HG03521 (cell line): ENCODE results near the gene ZNF814.
A peak's percentile ranks its signal among the peaks of the same experiment; 100 is the strongest.
"Not testable (repeated sequence)": the region's sequence is repeated elsewhere in the genome, so short reads cannot be mapped to it uniquely, and the experiment has no call there.

ENCODE experiments used
- ATAC-seq: cut with Tn5 transposase; IDR thresholded peaks from one replicate; pipeline ENCODE4 v1.9.1; 2021; ENCODE audit warnings: mild to moderate bottlenecking, moderate library complexity; ENCODE audit not compliant: unreplicated experiment

The ZNF814 gene

DNA sequence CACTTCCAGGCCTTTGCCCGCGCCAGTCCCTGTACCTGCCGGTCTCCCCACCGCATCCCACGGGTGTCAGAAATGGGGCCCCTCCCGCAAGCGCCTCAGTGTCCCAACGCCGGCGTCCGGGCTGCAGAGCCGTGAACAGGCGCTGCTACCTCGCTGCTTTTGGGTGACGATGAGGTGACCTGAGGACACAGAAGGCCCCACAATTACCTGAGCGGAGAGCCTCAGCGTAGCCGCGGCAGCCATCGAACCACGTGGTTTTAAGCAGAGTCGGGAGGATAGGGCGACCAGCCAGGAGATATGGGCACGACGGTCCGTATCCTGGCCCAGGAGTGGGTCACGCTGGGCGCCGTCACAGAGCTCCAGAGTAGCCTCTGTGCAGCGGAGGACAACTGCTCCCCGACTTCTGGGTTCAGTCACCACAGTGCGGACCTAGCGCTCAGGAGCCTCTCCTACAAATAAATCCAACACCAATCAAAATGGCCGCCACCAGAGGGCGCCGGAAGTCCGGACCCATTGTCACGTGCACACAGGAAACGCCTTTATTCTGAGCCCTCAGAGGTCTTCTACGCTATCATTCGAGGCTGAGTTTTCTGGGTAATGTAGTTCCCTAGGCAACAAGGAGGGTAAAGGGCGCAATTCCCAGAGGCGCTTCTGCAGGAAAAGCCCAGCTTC is at the start of gene ZNF814:
Gene ZNF814, minus strand, starts transcription at position 478 of the 672 bp plus-strand sequence. Its CDS starts 235 bp downstream, at position 243.
- ATAC-seq: peak; percentile 59

DNA sequence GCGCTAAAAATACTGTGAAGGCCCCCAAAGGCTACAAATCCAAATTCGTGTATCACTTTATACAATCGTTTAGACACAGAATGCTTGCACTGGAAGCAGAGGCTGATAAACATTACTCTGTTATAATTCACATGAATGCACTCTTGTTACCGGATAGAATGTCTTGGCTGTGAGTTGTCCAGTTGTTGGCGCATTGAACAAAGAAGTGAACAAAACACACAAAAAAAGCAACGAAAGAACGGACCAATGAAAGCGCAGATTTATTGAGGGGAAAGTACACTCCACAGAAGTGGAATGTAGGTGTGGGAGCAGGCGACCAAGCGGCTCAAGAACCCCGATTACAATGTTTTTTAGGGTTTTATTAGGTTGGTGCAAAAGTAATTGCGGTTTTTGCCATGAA is 46.9 kb upstream of the ZNF814 start:
- ATAC-seq: no peak

DNA sequence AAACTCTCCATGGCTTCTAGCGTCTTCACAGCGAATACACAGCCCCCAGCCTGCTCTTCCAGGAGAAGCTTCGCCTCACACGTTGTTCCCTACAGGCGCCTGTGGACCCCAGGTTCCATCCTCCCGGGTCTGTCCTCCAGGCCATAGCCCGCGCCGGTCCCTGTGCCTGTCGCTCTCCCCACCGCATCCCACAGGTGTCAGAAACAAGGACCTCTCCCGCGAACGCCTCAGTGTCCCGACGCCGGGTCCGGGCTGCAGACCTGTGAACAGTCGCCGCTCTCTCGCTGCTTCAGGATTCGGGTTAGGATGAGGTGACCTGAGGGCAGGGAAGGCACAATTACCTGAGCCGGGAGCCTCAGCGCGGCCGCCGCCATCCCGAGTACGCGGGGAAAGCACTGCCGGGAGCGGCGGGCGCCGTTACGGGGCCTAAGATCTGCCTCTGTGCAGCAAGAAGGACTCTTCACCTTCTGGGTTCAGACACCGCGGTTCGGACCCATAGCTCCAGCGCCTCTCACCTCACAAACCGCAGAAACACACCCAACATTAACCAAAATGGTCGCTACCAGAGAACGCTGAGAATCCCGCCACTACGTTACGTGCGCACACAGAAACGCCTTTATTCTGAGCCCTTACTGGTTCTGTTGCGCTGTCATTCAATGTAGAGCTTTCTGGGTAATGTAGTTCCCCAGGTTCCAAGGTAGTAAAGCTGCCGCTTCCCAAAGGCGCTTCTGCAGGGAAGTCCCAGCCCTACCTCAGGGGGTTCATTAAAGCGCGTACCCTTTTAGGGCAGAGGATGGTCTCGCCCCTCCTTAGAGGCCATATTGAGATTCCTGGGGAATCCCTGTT is 46.2 kb upstream of the ZNF814 start, which contains the start of gene ZNF418:
Gene ZNF418, minus strand, starts transcription at position 583 of the 846 bp plus-strand sequence. CDS start 1,580 bp downstream, outside the sequence.
- no peak for ATAC-seq

GRCh38 chr19:57927587-57927986 is 38.8 kb upstream of the ZNF814 start:
- no peak for ATAC-seq

- ATAC-seq: peak; percentile 95
Observed at GRCh38 chr19:57916168-57916995, 27.5 kb upstream of the ZNF814 start, which contains the start of gene ZNF417. TSS of gene ZNF417 (minus strand) at chr19:57916592. CDS start at chr19:57916411, 181 bp downstream.

- ATAC-seq: no peak
Observed at GRCh38 chr19:57914531-57914930, 25.7 kb upstream of the ZNF814 start.

GRCh38 chr19:57907394-57907793 is 18.6 kb upstream of the ZNF814 start:
- no peak for ATAC-seq

GRCh38 chr19:57905258-57905657 is 16.4 kb upstream of the ZNF814 start:
- ATAC-seq: no peak

GRCh38 chr19:57903618-57904184 is 14.9 kb upstream of the ZNF814 start:
- ATAC-seq: no peak

DNA sequence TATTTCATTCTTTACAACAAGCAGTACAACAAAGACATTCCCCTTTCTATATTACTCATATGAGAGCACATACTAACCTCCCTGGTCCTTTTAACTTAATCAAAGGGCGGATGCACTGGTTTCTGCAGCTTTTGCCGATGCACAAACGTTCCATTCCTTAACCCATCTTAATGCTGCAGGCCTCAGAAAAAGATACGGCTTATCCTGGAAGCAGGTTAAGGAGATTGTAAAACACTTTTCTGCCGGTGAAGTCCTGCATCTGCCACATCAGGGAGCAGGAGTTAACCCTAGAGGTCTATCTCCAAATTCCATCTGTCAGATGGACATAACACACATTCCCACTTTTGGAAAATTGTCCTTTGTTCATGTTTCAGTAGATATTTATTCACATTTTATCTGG is 11.5 kb upstream of the ZNF814 start:
- ATAC-seq: no peak

GRCh38 chr19:57890706-57891105 is 1.9 kb upstream of the ZNF814 start:
- not testable (repeated sequence) for ATAC-seq

DNA sequence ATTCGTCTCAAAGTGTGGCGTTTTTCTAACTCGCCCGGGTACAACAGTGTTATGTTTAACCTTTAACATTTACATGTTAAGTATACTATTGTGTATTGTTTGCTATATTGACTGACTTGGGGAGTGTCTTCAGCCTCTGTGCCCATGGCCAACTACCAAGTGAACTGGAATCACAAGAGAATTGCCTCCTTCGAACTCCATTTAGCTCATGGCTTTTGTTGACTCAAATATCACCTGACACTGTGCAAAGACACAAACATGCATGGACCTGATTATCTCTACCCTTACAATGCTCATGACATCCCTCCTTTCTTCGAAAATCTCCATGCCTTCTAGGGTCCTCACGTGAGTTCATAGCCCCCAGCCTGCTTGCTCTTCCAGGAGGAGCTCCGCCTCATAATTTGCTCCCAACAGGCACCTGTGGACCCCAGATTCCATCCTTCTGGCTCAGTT is 704 bp downstream of the ZNF814 start:
- no peak for ATAC-seq

DNA sequence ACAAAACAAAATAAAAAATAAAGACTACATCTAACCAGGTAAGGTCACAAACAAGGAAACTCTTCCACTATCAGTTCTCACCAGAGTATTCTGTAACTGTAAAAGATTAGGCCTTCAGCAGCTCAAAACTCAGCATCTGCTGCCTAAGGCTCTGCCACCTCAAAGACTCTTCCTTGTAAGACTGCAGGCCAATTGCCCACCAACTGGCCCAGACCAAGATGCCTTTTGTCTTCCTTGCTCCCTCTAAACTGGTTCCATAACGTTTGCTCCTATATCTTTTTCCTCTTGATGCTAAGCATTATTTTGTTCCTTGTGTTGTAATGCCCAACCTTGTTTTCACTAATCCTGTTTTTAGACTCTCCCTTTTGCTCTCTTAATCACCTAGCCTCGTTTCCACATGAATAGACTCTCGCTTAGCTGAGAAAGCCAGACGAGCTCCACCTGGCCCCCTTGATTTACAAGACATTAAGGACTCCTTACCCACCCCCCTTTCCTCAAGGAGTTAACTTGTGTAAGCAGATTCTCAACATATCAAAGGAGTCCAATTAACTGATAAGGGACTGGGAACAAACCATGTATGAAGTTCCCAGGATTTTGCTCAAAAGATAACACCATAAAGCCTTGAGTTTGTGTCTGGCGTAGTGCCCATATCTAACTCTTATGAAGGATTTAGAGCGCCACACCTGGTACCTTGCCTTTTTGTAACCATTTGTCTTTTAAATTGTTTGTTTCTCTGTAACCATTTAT is 1.5 kb downstream of the ZNF814 start:
- no peak for ATAC-seq

DNA sequence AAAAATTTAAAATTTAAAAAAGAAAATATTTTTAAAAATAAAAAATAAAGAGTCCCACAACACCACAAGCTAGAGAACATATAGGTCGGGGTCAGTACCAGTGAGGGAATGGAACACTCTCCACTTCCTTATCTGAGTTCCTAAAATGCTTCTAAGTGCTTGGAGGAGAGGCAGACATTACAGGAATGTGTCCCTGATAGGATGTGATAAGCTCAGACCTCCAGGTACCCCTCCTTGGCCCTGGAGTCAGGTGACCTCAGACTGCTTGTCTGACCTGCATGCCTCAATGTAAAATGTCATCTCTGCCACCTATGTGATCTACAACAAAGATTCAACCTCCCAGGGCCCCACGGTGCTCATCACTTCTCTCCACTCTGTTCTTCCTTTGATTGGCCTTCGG is 2.8 kb downstream of the ZNF814 start:
- no peak for ATAC-seq

DNA sequence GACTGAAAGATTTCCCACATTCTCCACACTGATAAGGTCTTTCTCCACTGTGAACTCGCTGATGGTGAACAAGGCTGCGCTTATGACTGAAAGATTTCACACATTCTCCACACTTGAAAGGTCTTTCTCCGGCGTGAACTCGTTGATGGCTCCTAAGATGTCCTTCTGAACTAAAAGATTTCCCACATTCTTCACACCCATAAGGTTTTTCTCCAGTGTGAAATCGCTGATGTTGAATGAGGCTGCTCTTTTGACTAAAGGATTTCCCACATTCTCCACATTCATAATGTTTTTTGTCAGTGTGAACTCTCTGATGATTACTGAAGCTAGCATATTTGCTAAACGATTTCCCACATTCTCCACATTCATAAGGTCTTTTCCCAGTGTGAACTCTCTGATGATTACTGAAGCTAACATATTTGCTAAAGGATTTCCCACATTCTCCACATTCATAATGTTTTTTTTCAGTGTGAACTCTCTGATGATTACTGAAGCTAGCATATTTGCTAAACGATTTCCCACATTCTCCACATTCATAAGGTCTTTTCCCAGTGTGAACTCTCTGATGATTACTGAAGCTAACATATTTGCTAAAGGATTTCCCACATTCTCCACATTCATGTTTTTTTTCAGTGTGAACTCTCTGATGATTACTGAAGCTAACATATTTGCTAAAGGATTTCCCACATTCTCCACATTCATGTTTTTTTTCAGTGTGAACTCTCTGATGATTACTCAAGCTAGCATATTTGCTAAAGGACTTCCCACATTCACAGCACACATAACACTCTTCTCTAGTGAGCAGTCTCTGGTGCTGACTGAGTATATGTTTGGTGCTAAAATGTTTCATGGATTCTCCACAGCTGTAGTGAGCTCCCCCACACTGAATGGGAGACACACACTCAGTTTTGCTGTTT is 14.7 kb downstream of the ZNF814 start:
- not testable (repeated sequence) for ATAC-seq

GRCh38 chr19:57872450-57872849 is 16.4 kb downstream of the ZNF814 start:
- no peak for ATAC-seq

DNA sequence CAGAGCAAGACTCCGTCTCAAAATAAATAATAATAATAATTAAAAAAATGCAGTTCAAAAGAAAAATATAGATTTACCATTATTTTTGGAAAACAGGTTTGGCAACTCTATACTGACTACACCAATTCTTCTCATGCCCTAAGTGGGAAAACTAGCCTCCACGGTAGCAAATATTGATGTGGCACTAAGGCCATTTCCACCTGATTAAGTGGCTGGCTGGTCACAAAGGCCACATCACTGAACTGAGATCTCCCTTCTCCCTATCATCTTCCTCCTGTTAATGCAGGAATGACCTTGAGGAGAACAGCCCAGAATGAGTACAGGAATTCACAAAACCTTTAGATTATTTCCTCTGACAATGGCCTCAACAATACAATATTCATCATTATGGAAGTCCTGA is 18.6 kb downstream of the ZNF814 start:
- no peak for ATAC-seq

DNA sequence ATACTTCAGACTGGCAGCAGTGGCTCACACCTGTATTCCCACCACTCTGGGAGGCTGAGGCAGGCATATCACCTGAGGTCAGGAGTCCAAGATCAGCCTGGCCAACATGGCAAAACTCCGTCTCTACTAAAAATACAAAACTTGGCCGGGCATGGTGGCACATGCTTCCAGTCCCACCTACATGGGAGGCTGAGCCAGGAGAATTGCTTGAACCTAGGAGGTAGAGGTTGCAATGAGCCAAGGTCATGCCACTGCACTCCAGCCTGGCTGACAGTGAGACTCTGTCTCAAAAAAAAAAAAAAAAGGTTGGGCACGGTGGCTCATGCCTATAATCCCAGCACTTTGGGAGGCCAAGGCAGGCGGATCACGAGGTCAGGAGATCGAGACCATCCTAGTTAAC is 19.2 kb downstream of the ZNF814 start:
- not testable (repeated sequence) for ATAC-seq
